Keratinocyte (primary cell): ENCODE results near the gene STRADB. TPM values are rescaled to one million over a fixed set of nuclear protein-coding genes. Genes with fewer than 3 reads are reported as not detected.

Source experiments
- DNase-seq: peaks from one replicate; pipeline ENCODE4 v3.0.0-alpha.2; 2011; ENCODE audit warnings: low read depth, missing footprints, low spot score
- FAIRE-seq: peaks from 2 replicates; lab custom pipeline; 2011; peaks lifted over from hg19 to GRCh38; lab: Jason Lieb, UNC
- H2AFZ ChIP-seq: 2 replicates; pipeline ENCODE4 v1.6.0; 2012; ENCODE audit warnings: low read length, control low read depth, inconsistent platforms; ENCODE audit not compliant: control insufficient read depth
- H3K27ac ChIP-seq: 2 replicates; pipeline ENCODE4 v1.5.1; 2011; ENCODE audit warnings: low read length; ENCODE audit not compliant: control insufficient read depth, insufficient read depth
- H3K27me3 ChIP-seq: 3 replicates; pipeline ENCODE4 v1.6.0; 2011; ENCODE audit warnings: low read length; ENCODE audit not compliant: control insufficient read depth, insufficient read depth; ENCODE audit errors: extremely low read depth
- H3K36me3 ChIP-seq, 2 experiments: 2 replicates in 1 of 2; 3 replicates in 1 of 2; pipeline ENCODE4 v1.5.1; 2011; ENCODE audit warnings: low read length in 2 of 2, mild to moderate bottlenecking in 1 of 2; ENCODE audit not compliant: control insufficient read depth in 2 of 2, insufficient read depth in 2 of 2; ENCODE audit errors: extremely low read depth in 1 of 2
- H3K4me1 ChIP-seq: 3 replicates; pipeline ENCODE4 v1.5.1; 2011; ENCODE audit warnings: low read length; ENCODE audit not compliant: control insufficient read depth, insufficient read depth; ENCODE audit errors: extremely low read depth
- H3K4me2 ChIP-seq: 3 replicates; pipeline ENCODE4 v1.6.0; 2011; ENCODE audit warnings: low read depth, low read length; ENCODE audit not compliant: control insufficient read depth, insufficient read depth; ENCODE audit errors: extremely low read depth
- H3K4me3 ChIP-seq, 3 experiments: fragments of 200-600 bp in 1 of 3; sonication (generic) in 1 of 3; 2 replicates in 2 of 3; 3 replicates in 1 of 3; pipeline ENCODE4 v1.5.1; 2011 to 2016; ENCODE audit warnings: low read length in 3 of 3, mild to moderate bottlenecking in 3 of 3, control low read depth in 2 of 3, inconsistent platforms in 1 of 3, low read depth in 1 of 3, mixed read lengths in 1 of 3, mixed run types in 1 of 3, moderate library complexity in 1 of 3; ENCODE audit not compliant: control insufficient read depth in 2 of 3, insufficient read depth in 2 of 3; ENCODE audit errors: extremely low read depth in 1 of 3
- H3K79me2 ChIP-seq: 2 replicates; pipeline ENCODE4 v1.6.0; 2012; ENCODE audit warnings: low read length; ENCODE audit not compliant: control insufficient read depth, insufficient read depth
- H3K9ac ChIP-seq: 3 replicates; pipeline ENCODE4 v1.6.0; 2011; ENCODE audit warnings: low read length; ENCODE audit not compliant: control insufficient read depth, insufficient read depth; ENCODE audit errors: extremely low read depth
- H3K9me1 ChIP-seq: 3 replicates; pipeline ENCODE4 v1.6.0; 2011; ENCODE audit warnings: low read length; ENCODE audit not compliant: control insufficient read depth, insufficient read depth; ENCODE audit errors: extremely low read depth
- H3K9me3 ChIP-seq: 2 replicates; pipeline ENCODE4 v1.5.1; 2012; ENCODE audit warnings: low read depth, low read length; ENCODE audit not compliant: control insufficient read depth
- H4K20me1 ChIP-seq: 3 replicates; pipeline ENCODE4 v1.6.0; 2011; ENCODE audit warnings: low read length; ENCODE audit not compliant: control insufficient read depth, insufficient read depth; ENCODE audit errors: extremely low read depth
- CTCF ChIP-seq, 3 experiments: IDR thresholded peaks in 1 of 3; conservative IDR thresholded peaks in 1 of 3; optimal IDR thresholded peaks in 1 of 3; 2 replicates in 2 of 3; 3 replicates in 1 of 3; pipeline versions ENCODE3 to v1.5.1; 2011; ENCODE audit warnings: low read length in 3 of 3, mild to moderate bottlenecking in 3 of 3, moderate library complexity in 2 of 3, control low read depth in 1 of 3, inconsistent platforms in 1 of 3; ENCODE audit not compliant: insufficient read depth in 2 of 3; ENCODE audit errors: extremely low read depth in 1 of 3
- EZH2 ChIP-seq: IDR thresholded peaks from one replicate; pipeline ENCODE4 v1.6.1; 2012; ENCODE audit warnings: inconsistent platforms, mild to moderate bottlenecking, low read length, moderate library complexity
- dilution Hi-C: fragments of 300-500 bp; cut with MboI; formaldehyde crosslinking; loops from one replicate; pipeline ENCODE4 v1.7.0; 2020; ENCODE audit warnings: low sequenced_read_pairs; ENCODE audit not compliant: extremely low pct_ligation_motif_present
- polyA minus RNA-seq, 3 experiments: library from RNA; depleted of rRNA, polyadenylated mRNA; stranded (reverse); fragments of >200 nt; gene quantifications; 1 replicate in 1 of 3; 2 replicates in 1 of 3; 3 replicates in 1 of 3; pipeline ENCODE4 v1.2.3, GENCODE V29; 2011
- polyA plus RNA-seq, 5 experiments: library from polyadenylated mRNA; depleted of rRNA in 3 of 5; stranded (reverse) in 3 of 5; stranded (forward) in 1 of 5; unstranded in 1 of 5; fragments of >200 nt; gene quantifications; 1 replicate in 1 of 5; 2 replicates in 3 of 5; 3 replicates in 1 of 5; pipeline versions ENCODE4 v1.2.1 to v1.2.3, GENCODE V29; 2011 to 2012; ENCODE audit warnings: missing spikeins in 2 of 5, low read depth in 1 of 5, low replicate concordance in 1 of 5

STRADB gene
- polyA plus RNA-seq (6.3 to 14.6 TPM (median 11.1 TPM) in 3 replicates), polyA minus RNA-seq (7.9 to 19.5 TPM (median 10.7 TPM) in 3 replicates)
- 2.4 TPM for polyA plus RNA-seq (2011; ENCODE audit: low read depth)
- polyA plus RNA-seq (2011; cell fraction: cytosol; rRNA removed) = 6.9 and 15.2 TPM in 2 replicates
- polyA plus RNA-seq (2011; cell fraction: nucleus; rRNA removed) = 8.5 and 11.9 TPM in 2 replicates
- polyA plus RNA-seq (2012; ENCODE audit: low replicate concordance) = 7.5 and 8.7 TPM in 2 replicates
- 13.6 TPM for polyA minus RNA-seq (2011; cell fraction: cytosol; rRNA and poly(A)+ RNA removed)
- polyA minus RNA-seq (2011; cell fraction: nucleus; rRNA and poly(A)+ RNA removed) = 3.4 and 10.2 TPM in 2 replicates

- Histone ChIP-seq H3K36me3 (no peaks in the 10 kb centered on the region), H3K79me2 (peaks cover 20% of the 10 kb centered on the region), H3K9me1 (no peaks in the 10 kb centered on the region), H4K20me1 (no peaks in the 10 kb centered on the region), H3K27me3 (no peaks in the 10 kb centered on the region), H3K4me3 (peak within 1 kb of the TSS; percentile 86 to 99 (median 90)), H3K27ac (peak within 1 kb of the TSS; percentile 87), H3K9ac (peak within 1 kb of the TSS; percentile 93), H3K4me2 (peak within 1 kb of the TSS; percentile 92), H3K9me3 (no peaks in the 10 kb centered on the region), H3K4me1 (peaks cover 23% of the 10 kb centered on the region), H2AFZ (peak within 1 kb of the TSS; percentile 96)
- no peak for TF ChIP-seq EZH2
- TF ChIP-seq CTCF (optimal IDR thresholded peaks at IDR 0.05 in 1 of 3, IDR thresholded peaks at IDR 0.05 in 1 of 3, conservative IDR thresholded peaks at IDR 0.05 in 1 of 3; ENCODE audit: extremely low read depth in 1 of 3, insufficient read depth in 2 of 3, low read length in 3 of 3) = peak in 2 of 3 experiments; percentile 24 to 30
- FAIRE-seq (no peak), DNase-seq (no peak)
- dilution Hi-C loops = no loop called here
These were observed at the start of gene STRADB, which contains the start of gene TRAK2 for GRCh38 chr2:201451292-201452057. Gene STRADB (plus strand): TSS chr2:201451740. CDS start chr2:201454841, 3,101 bp downstream. Gene TRAK2 (minus strand): TSS chr2:201451458. CDS start chr2:201420507, 30,951 bp downstream.

GRCh38 chr2:201401815-201402214 lies 49.7 kb upstream of the STRADB start:
- TF ChIP-seq CTCF (optimal IDR thresholded peaks at IDR 0.05 in 1 of 3, IDR thresholded peaks at IDR 0.05 in 1 of 3, conservative IDR thresholded peaks at IDR 0.05 in 1 of 3; ENCODE audit: extremely low read depth in 1 of 3, insufficient read depth in 2 of 3, low read length in 3 of 3) (no peak), EZH2 (no peak)
- Histone ChIP-seq H2AFZ (no peak overlapping the region), H3K4me3 (no peak overlapping the region), H3K9me1 (no peaks in the 10 kb centered on the region), H3K9me3 (no peaks in the 10 kb centered on the region), H3K9ac (no peak overlapping the region), H3K4me2 (no peak overlapping the region), H3K79me2 (no peaks in the 10 kb centered on the region), H3K36me3 (peaks cover 0 to 8% of the 10 kb centered on the region in 2 experiments), H3K27ac (no peak overlapping the region), H4K20me1 (no peaks in the 10 kb centered on the region), H3K4me1 (peaks cover 23% of the 10 kb centered on the region), H3K27me3 (no peaks in the 10 kb centered on the region)
- DNase-seq (no peak), FAIRE-seq (no peak)
- dilution Hi-C loops = no loop called here
